DOHH2 (cell line): ENCODE measurements around the gene KCTD13.
A peak's percentile ranks its signal among the peaks of the same experiment; 100 is the strongest.

ENCODE experiments used
- H3F3A ChIP-seq: fragments of 200-600 bp; sonication (generic), shearing (Covaris generic); 2 replicates; pipeline ENCODE4 v1.6.0; 2016; ENCODE audit warnings: antibody characterized with exemption, mild to moderate bottlenecking; ENCODE audit not compliant: control insufficient read depth, insufficient read depth
- H3K27ac ChIP-seq: fragments of 200-600 bp; sonication (generic); 2 replicates; pipeline ENCODE4 v1.5.1; 2014; ENCODE audit warnings: low read depth, mild to moderate bottlenecking, low read length, moderate library complexity
- H3K27me3 ChIP-seq: fragments of 200-600 bp; sonication (generic); 2 replicates; pipeline ENCODE4 v1.6.1; 2014; ENCODE audit warnings: mild to moderate bottlenecking, low read length, mixed read lengths; ENCODE audit not compliant: control insufficient read depth
- H3K36me3 ChIP-seq: fragments of 200-600 bp; sonication (generic); 2 replicates; pipeline ENCODE4 v1.6.1; 2014; ENCODE audit warnings: mild to moderate bottlenecking, low read length, moderate library complexity, mixed read lengths; ENCODE audit not compliant: control insufficient read depth
- H3K4me1 ChIP-seq: fragments of 200-600 bp; sonication (generic); 2 replicates; pipeline ENCODE4 v1.6.1; 2014; ENCODE audit warnings: mild to moderate bottlenecking, low read length, mixed read lengths; ENCODE audit not compliant: control insufficient read depth
- H3K4me2 ChIP-seq: fragments of 200-600 bp; sonication (generic); 2 replicates; pipeline ENCODE4 v1.6.0; 2014; ENCODE audit warnings: mild to moderate bottlenecking, low read length, moderate library complexity
- H3K4me3 ChIP-seq: fragments of 200-600 bp; sonication (generic); 2 replicates; pipeline ENCODE4 v1.5.1; 2014; ENCODE audit warnings: mild to moderate bottlenecking, low read length, mixed read lengths
- H3K79me2 ChIP-seq: fragments of 200-600 bp; sonication (generic); 2 replicates; pipeline ENCODE4 v1.6.1; 2014; ENCODE audit warnings: mild to moderate bottlenecking, low read length, mixed read lengths; ENCODE audit not compliant: control insufficient read depth
- H3K9me2 ChIP-seq: fragments of 200-600 bp; sonication (generic); replicated peaks from 2 replicates; pipeline ENCODE4 v1.6.1; 2014; ENCODE audit warnings: mild to moderate bottlenecking, low read length, mixed read lengths; ENCODE audit not compliant: control insufficient read depth
- H3K9me3 ChIP-seq: fragments of 200-600 bp; sonication (generic); 2 replicates; pipeline ENCODE4 v1.6.1; 2014; ENCODE audit warnings: antibody characterized with exemption, low read length, mixed read lengths; ENCODE audit not compliant: control insufficient read depth, insufficient read depth
- H4K20me1 ChIP-seq: fragments of 200-600 bp; sonication (generic); 2 replicates; pipeline ENCODE4 v1.6.0; 2014; ENCODE audit warnings: low read depth, mild to moderate bottlenecking, antibody characterized with exemption, low read length, moderate library complexity; ENCODE audit not compliant: control insufficient read depth, insufficient read depth
- CTCF ChIP-seq: fragments of 200-600 bp; sonication (generic); IDR thresholded peaks from one replicate; pipeline ENCODE4 v1.5.1; 2014; ENCODE audit warnings: antibody characterized with exemption, mild to moderate bottlenecking, low read depth, low read length; ENCODE audit not compliant: poor library complexity, severe bottlenecking
- EZH2phosphoT487 ChIP-seq: fragments of 200-600 bp; sonication (generic); IDR thresholded peaks from 2 replicates; pipeline ENCODE4 v1.6.1; 2017; ENCODE audit warnings: borderline replicate concordance, mild to moderate bottlenecking, antibody characterized with exemption, low read length, moderate library complexity, mixed read lengths

KCTD13 gene

GRCh38 chr16:29971304-29971703 lies 45.3 kb upstream of the KCTD13 start:
- Histone ChIP-seq H3F3A (0 out of 2 replicates have a peak, but pooled peaks cover 6% of the 10 kb centered on the region), H3K36me3 (peaks cover 41% of the 10 kb centered on the region), H3K9me3 (peaks cover 7% of the 10 kb centered on the region; the same call in 1 of the 2 replicates), H3K4me2 (no peak overlapping the region), H3K9me2 (no peaks in the 10 kb centered on the region), H3K27ac (no peak overlapping the region), H3K79me2 (peaks cover 26% of the 10 kb centered on the region), H3K4me3 (no peak overlapping the region), H3K4me1 (peaks cover 25% of the 10 kb centered on the region), H4K20me1 (peaks cover 7% of the 10 kb centered on the region; the same call in 1 of the 2 replicates), H3K27me3 (no peaks in the 10 kb centered on the region)
- no peak for TF ChIP-seq CTCF
- no peak for TF ChIP-seq EZH2phosphoT487

- H3K36me3 ChIP-seq, result peaks cover 27% of the 10 kb centered on the region
- TF ChIP-seq CTCF (no peak), EZH2phosphoT487 (no peak)
- H3K4me3 ChIP-seq, result no peak overlapping the region
- no peaks in the 10 kb centered on the region for H4K20me1 ChIP-seq
- H3K27me3 ChIP-seq, result no peaks in the 10 kb centered on the region
- H3K9me2 ChIP-seq, result no peaks in the 10 kb centered on the region
- H3K79me2 ChIP-seq, result no peaks in the 10 kb centered on the region
- no peak overlapping the region for H3K27ac ChIP-seq
- H3F3A ChIP-seq, result 0 out of 2 replicates have a peak, but pooled peaks cover 8% of the 10 kb centered on the region
- H3K4me2 ChIP-seq, result no peak overlapping the region
- peaks cover 6% of the 10 kb centered on the region; the same call in 1 of the 2 replicates for H3K9me3 ChIP-seq
- peaks cover 7% of the 10 kb centered on the region for H3K4me1 ChIP-seq
Measured at GRCh38 chr16:29968205-29968604, 42.2 kb upstream of the KCTD13 start.

- TF ChIP-seq CTCF (no peak), EZH2phosphoT487 (no peak)
- H3K36me3 ChIP-seq, result peaks cover 3% of the 10 kb centered on the region
- peak overlapping the region; percentile 90 for H3K4me2 ChIP-seq
- peaks cover 18% of the 10 kb centered on the region for H3K4me1 ChIP-seq
- H3K9me2 ChIP-seq, result no peaks in the 10 kb centered on the region
- peak overlapping the region; percentile 30; the same call in 1 of the 2 replicates for H3K27ac ChIP-seq
- peaks cover 6% of the 10 kb centered on the region; the same call in 1 of the 2 replicates for H3K79me2 ChIP-seq
- H3K9me3 ChIP-seq, result no peaks in the 10 kb centered on the region
- H3K4me3 ChIP-seq, result peak overlapping the region; percentile 86
- H3K27me3 ChIP-seq, result no peaks in the 10 kb centered on the region
- H3F3A ChIP-seq, result 0 out of 2 replicates have a peak, but pooled peaks cover 2% of the 10 kb centered on the region
- H4K20me1 ChIP-seq, result no peaks in the 10 kb centered on the region
Measured at GRCh38 chr16:29963021-29963743, 37.2 kb upstream of the KCTD13 start.
